H1 (cell line): ENCODE data around the gene HMGN3. TPM values are rescaled to one million over a fixed set of nuclear protein-coding genes. Genes with fewer than 3 reads are reported as not detected.

Source experiments
- CTCF ChIA-PET: fragments of 300-600 bp; sonication (Branson Sonifier 250); formaldehyde crosslinking; loops from one replicate; lab custom pipeline; 2021; ENCODE audit not compliant: partially characterized antibody; lab: Charles Lee
- POLR2A ChIA-PET: fragments of 300-600 bp; sonication (Branson Sonifier 250); formaldehyde crosslinking; loops from one replicate; lab custom pipeline; 2021; ENCODE audit warnings: inconsistent platforms; ENCODE audit not compliant: partially characterized antibody; lab: Charles Lee
- DNase-seq, 2 experiments: peaks; one replicate each; pipeline versions ENCODE4 v3.0.0 to v3.0.0-alpha.2; 2010 to 2022; ENCODE audit warnings: low spot score in 2 of 2, low read depth in 1 of 2, mixed read lengths in 1 of 2
- FAIRE-seq: peaks from 2 replicates; lab custom pipeline; 2011; peaks lifted over from hg19 to GRCh38; lab: Jason Lieb, UNC
- H2AFZ ChIP-seq: 2 replicates; pipeline ENCODE4 v1.8.1; 2012; ENCODE audit warnings: low read length, inconsistent platforms
- H2AK5ac ChIP-seq: 2 replicates; pipeline ENCODE4 v1.6.1; 2013; ENCODE audit warnings: low read depth, low read length
- H2BK120ac ChIP-seq: replicated peaks from 2 replicates; pipeline ENCODE3; 2013; ENCODE audit warnings: low read depth, low read length, inconsistent platforms
- H2BK12ac ChIP-seq: 2 replicates; pipeline ENCODE4 v1.6.1; 2013; ENCODE audit warnings: low read depth, low read length
- H2BK15ac ChIP-seq: 2 replicates; pipeline ENCODE4 v1.6.1; 2013; ENCODE audit warnings: low read length
- H2BK20ac ChIP-seq: 2 replicates; pipeline ENCODE4 v1.6.1; 2013; ENCODE audit warnings: low read length
- H2BK5ac ChIP-seq: 2 replicates; pipeline ENCODE4 v1.6.1; 2013; ENCODE audit warnings: low read depth, low read length
- H3K14ac ChIP-seq: 2 replicates; pipeline ENCODE4 v1.6.1; 2013; ENCODE audit warnings: inconsistent platforms; ENCODE audit not compliant: insufficient read length
- H3K18ac ChIP-seq: 2 replicates; pipeline ENCODE4 v1.6.1; 2013; ENCODE audit warnings: low read length; ENCODE audit errors: extremely low read depth
- H3K23ac ChIP-seq: 2 replicates; pipeline ENCODE4 v1.6.1; 2013; ENCODE audit warnings: inconsistent platforms; ENCODE audit not compliant: insufficient read length
- H3K23me2 ChIP-seq: 2 replicates; pipeline ENCODE4 v1.6.1; 2013; ENCODE audit warnings: low read depth, low read length
- H3K27ac ChIP-seq: 2 replicates; pipeline ENCODE4 v1.6.1; 2011; ENCODE audit warnings: low read depth, low read length, inconsistent platforms
- H3K27me3 ChIP-seq, 4 experiments: replicated peaks in 1 of 4; 1 replicate in 1 of 4; 2 replicates in 3 of 4; pipeline versions ENCODE4 v1.6.1 to v1.8.1; 2011 to 2013; ENCODE audit warnings: low read length in 3 of 4, mild to moderate bottlenecking in 3 of 4, inconsistent platforms in 2 of 4, mixed read lengths in 2 of 4, moderate library complexity in 1 of 4; ENCODE audit not compliant: control insufficient read depth in 3 of 4, insufficient read depth in 3 of 4; ENCODE audit errors: extremely low read depth in 1 of 4
- H3K36me3 ChIP-seq, 4 experiments: 2 replicates each; pipeline versions ENCODE4 v1.6.1 to v1.8.1; 2011 to 2013; ENCODE audit warnings: mild to moderate bottlenecking in 4 of 4, low read length in 3 of 4, moderate library complexity in 2 of 4, control low read depth in 1 of 4, inconsistent platforms in 1 of 4; ENCODE audit not compliant: insufficient read depth in 4 of 4, control insufficient read depth in 2 of 4
- H3K4ac ChIP-seq: replicated peaks from 2 replicates; pipeline ENCODE3; 2013; ENCODE audit warnings: low read length, low read depth, mixed read lengths, inconsistent platforms; ENCODE audit not compliant: insufficient read length
- H3K4me1 ChIP-seq, 4 experiments: replicated peaks in 1 of 4; 1 replicate in 1 of 4; 2 replicates in 3 of 4; pipeline versions ENCODE4 v1.6.1 to v1.8.1; 2011 to 2013; ENCODE audit warnings: low read length in 3 of 4, inconsistent platforms in 2 of 4, mixed read lengths in 1 of 4; ENCODE audit not compliant: insufficient read depth in 4 of 4, control insufficient read depth in 3 of 4
- H3K4me2 ChIP-seq, 2 experiments: 2 replicates each; pipeline versions ENCODE4 v1.6.1 to v1.8.1; 2011 to 2013; ENCODE audit warnings: low read depth in 2 of 2, low read length in 2 of 2, control low read depth in 1 of 2, inconsistent platforms in 1 of 2, mild to moderate bottlenecking in 1 of 2; ENCODE audit not compliant: insufficient read depth in 1 of 2
- H3K4me3 ChIP-seq, 4 experiments: fragments of 200-600, 300-600 bp in 1 of 4; sonication (generic), shearing (Covaris generic), sonication (Bioruptor Twin) in 1 of 4; 2 replicates each; pipeline versions ENCODE4 v1.5.1 to v1.8.1; 2011 to 2016; ENCODE audit warnings: low read length in 4 of 4, low read depth in 3 of 4, control low read depth in 2 of 4, inconsistent platforms in 2 of 4, mild to moderate bottlenecking in 2 of 4, mixed read lengths in 1 of 4, moderate library complexity in 1 of 4; ENCODE audit not compliant: insufficient read depth in 2 of 4; ENCODE audit errors: extremely low read depth in 1 of 4
- H3K56ac ChIP-seq: replicated peaks from 2 replicates; pipeline ENCODE3; 2013; ENCODE audit warnings: low read depth, mild to moderate bottlenecking, mixed read lengths, low read length, inconsistent platforms; ENCODE audit not compliant: insufficient read length
- H3K79me1 ChIP-seq: 2 replicates; pipeline ENCODE4 v1.6.1; 2013; ENCODE audit warnings: low read depth, low read length, control low read depth
- H3K79me2 ChIP-seq, 2 experiments: 2 replicates each; pipeline versions ENCODE4 v1.6.1 to v1.8.1; 2012 to 2013; ENCODE audit warnings: low read length in 2 of 2, mild to moderate bottlenecking in 2 of 2, inconsistent platforms in 1 of 2; ENCODE audit not compliant: insufficient read depth in 2 of 2, control insufficient read depth in 1 of 2
- H3K9ac ChIP-seq, 4 experiments: replicated peaks in 1 of 4; 1 replicate in 1 of 4; 2 replicates in 3 of 4; pipeline versions ENCODE4 v1.6.1 to v1.8.1; 2011 to 2013; ENCODE audit warnings: low read depth in 3 of 4, low read length in 3 of 4, control low read depth in 2 of 4, mild to moderate bottlenecking in 2 of 4, moderate library complexity in 2 of 4, inconsistent platforms in 1 of 4; ENCODE audit errors: extremely low read depth in 1 of 4
- H3K9me3 ChIP-seq, 2 experiments: 2 replicates each; pipeline versions ENCODE4 v1.6.1 to v1.8.1; 2012 to 2013; ENCODE audit warnings: mild to moderate bottlenecking in 2 of 2, moderate library complexity in 2 of 2, control low read depth in 1 of 2, inconsistent platforms in 1 of 2, low read depth in 1 of 2, low read length in 1 of 2, mixed read lengths in 1 of 2; ENCODE audit not compliant: insufficient read depth in 2 of 2
- H4K20me1 ChIP-seq, 2 experiments: replicated peaks in 1 of 2; 2 replicates each; pipeline versions ENCODE3 to v1.8.1; 2011 to 2013; ENCODE audit warnings: inconsistent platforms in 2 of 2, low read length in 2 of 2, mild to moderate bottlenecking in 1 of 2; ENCODE audit not compliant: insufficient read depth in 2 of 2, control insufficient read depth in 1 of 2
- H4K5ac ChIP-seq: 2 replicates; pipeline ENCODE4 v1.6.1; 2013; ENCODE audit warnings: low read length, low read depth, mixed read lengths, inconsistent platforms; ENCODE audit not compliant: insufficient read length
- H4K8ac ChIP-seq: 2 replicates; pipeline ENCODE4 v1.8.0; 2013; ENCODE audit warnings: mild to moderate bottlenecking, moderate library complexity, low read length, inconsistent platforms; ENCODE audit not compliant: insufficient read depth; ENCODE audit errors: extremely low read depth
- H4K91ac ChIP-seq: replicated peaks from 2 replicates; pipeline ENCODE3; 2013; ENCODE audit warnings: low read length, mixed read lengths, inconsistent platforms; ENCODE audit not compliant: insufficient read length
- SUZ12 ChIP-seq: fragments of 200-600 bp; sonication (generic); IDR thresholded peaks from 2 replicates; pipeline ENCODE4 v1.6.1; 2012; ENCODE audit warnings: mild to moderate bottlenecking, inconsistent platforms, low read length, moderate library complexity, mixed read lengths
- polyA plus RNA-seq, 7 experiments: library from polyadenylated mRNA; depleted of rRNA in 3 of 7; stranded (reverse) in 5 of 7; unstranded in 2 of 7; fragments of >200 nt in 5 of 7; fragments of 200-250 nt in 2 of 7; gene quantifications; 1 replicate in 5 of 7; 2 replicates in 1 of 7; 4 replicates in 1 of 7; pipeline versions ENCODE4 v1.2.1 to v1.2.3, GENCODE V29; 2011 to 2013; ENCODE audit warnings: missing spikeins in 2 of 7, mixed read lengths in 2 of 7
- total RNA-seq: library from RNA; stranded (reverse); fragmentation: NEBNext Ultra II Directional; extraction: Animal tissue kit (Norgen Biotek cat#: 25700); gene quantifications from 2 replicates; pipeline ENCODE4 v1.2.1, GENCODE V29; 2021

HMGN3 gene
- total and polyA plus RNA-seq, 2 of the 8 experiments (the other 6 are each of a cell fraction or from before 2014, with no cell fraction given): 84.4 to 167 TPM

GRCh38 chr6:79208816-79209215, 25.7 kb downstream of the HMGN3 start:
- DNase-seq: no peak
- Histone ChIP-seq H4K8ac (no peak overlapping the region), H2BK15ac (no peak overlapping the region), H2AK5ac (no peak overlapping the region), H3K9ac (no peak overlapping the region), H3K14ac (no peak overlapping the region), H2BK120ac (no peak overlapping the region), H4K20me1 (peaks cover 0 to 2% of the 10 kb centered on the region in 2 experiments), H3K4me2 (no peak overlapping the region), H3K56ac (no peak overlapping the region), H3K27ac (no peak overlapping the region), H4K91ac (no peak overlapping the region), H2BK12ac (no peak overlapping the region), H2AFZ (no peak overlapping the region), H3K79me2 (peaks cover 4 to 24% of the 10 kb centered on the region in 2 experiments; a peak in 3 of 4 replicates), H3K9me3 (no peaks in the 10 kb centered on the region), H3K36me3 (peaks cover 0 to 34% (median 16%) of the 10 kb centered on the region in 4 experiments; a peak in 4 of 8 replicates), H3K4ac (no peak overlapping the region), H3K4me3 (no peak overlapping the region), H2BK20ac (no peak overlapping the region), H3K23me2 (no peaks in the 10 kb centered on the region), H4K5ac (no peak overlapping the region), H3K27me3 (no peaks in the 10 kb centered on the region), H3K23ac (no peak overlapping the region), H3K79me1 (no peaks in the 10 kb centered on the region), H3K18ac (no peak overlapping the region), H3K4me1 (0 out of 7 replicates have a peak, but pooled peaks cover 0 to 2% (median 0%) of the 10 kb centered on the region in 4 experiments), H2BK5ac (no peak overlapping the region)
- TF ChIP-seq SUZ12: no peak
- FAIRE-seq: no peak
- POLR2A ChIA-PET: no interaction called here
- CTCF ChIA-PET: interaction anchor here (1.2 kb wide), 1 partner anchor 9 kb away, joined by 3 read pairs; no protein-coding TSS in a partner anchor
